Fibroblast of mammary gland (primary cell): ENCODE data around the gene RIPOR1.

Experiments used
- DNase-seq: peaks from one replicate; pipeline ENCODE4 v3.0.0-alpha.2; 2010; ENCODE audit warnings: low read depth
- H3K4me3 ChIP-seq: 2 replicates; pipeline ENCODE4 v1.5.1; 2011; ENCODE audit warnings: low read depth, mild to moderate bottlenecking, low read length, moderate library complexity; ENCODE audit not compliant: control insufficient read depth
- TF ChIP-seq, protein P1 (sequence below): conservative IDR thresholded peaks from 2 replicates; pipeline ENCODE4 v1.5.1; 2011; ENCODE audit warnings: low read depth, low read length, inconsistent platforms; ENCODE audit not compliant: control insufficient read depth, insufficient read depth

RIPOR1 gene

DNA sequence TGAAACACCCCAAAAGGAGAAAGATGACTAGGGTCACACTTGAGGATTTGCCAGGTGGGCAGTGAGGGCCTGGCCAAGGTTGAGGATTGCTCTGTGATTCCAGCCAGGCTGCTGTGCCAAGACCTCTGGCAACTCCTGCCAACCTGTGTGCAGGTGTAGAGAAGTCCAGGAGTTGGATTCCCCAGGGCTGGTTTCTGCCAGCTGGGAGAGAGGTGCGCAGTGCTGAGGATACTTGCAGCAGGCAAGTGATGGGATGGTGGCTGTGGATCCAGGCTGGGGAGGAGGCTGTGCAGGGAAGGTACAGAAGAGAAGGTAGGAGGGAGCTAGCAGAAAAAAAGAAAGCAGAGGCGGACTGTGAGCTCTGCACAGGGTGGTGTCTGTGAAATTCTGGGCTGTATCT is 6.6 kb downstream of the RIPOR1 start:
- H3K4me3 ChIP-seq, result no peak overlapping the region
- no peak for DNase-seq
- TF ChIP-seq, protein P1, sequence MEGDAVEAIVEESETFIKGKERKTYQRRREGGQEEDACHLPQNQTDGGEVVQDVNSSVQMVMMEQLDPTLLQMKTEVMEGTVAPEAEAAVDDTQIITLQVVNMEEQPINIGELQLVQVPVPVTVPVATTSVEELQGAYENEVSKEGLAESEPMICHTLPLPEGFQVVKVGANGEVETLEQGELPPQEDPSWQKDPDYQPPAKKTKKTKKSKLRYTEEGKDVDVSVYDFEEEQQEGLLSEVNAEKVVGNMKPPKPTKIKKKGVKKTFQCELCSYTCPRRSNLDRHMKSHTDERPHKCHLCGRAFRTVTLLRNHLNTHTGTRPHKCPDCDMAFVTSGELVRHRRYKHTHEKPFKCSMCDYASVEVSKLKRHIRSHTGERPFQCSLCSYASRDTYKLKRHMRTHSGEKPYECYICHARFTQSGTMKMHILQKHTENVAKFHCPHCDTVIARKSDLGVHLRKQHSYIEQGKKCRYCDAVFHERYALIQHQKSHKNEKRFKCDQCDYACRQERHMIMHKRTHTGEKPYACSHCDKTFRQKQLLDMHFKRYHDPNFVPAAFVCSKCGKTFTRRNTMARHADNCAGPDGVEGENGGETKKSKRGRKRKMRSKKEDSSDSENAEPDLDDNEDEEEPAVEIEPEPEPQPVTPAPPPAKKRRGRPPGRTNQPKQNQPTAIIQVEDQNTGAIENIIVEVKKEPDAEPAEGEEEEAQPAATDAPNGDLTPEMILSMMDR, result no peak

DNA sequence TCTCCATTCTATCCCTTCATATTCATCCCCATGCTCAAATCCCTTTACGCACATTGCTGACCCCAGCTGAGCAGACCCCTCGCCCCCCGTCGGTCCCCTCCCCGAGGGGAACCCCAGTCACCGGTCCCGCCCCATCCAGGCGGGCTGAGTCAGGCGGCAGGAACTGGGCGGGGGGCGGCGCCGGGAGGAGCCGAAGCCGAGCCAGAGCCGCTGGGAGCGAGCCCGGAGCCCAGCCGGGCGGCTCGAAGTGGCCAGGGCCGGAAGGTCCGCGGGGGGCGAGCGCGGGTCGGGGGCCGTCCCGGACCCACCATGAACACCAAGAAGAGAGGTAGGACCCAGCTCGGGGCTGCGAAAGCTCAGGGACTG is 8.6 kb downstream of the RIPOR1 start:
- peak; percentile 30 for DNase-seq
- peak overlapping the region; percentile 62 for H3K4me3 ChIP-seq
- TF ChIP-seq, protein P1, result no peak

DNA sequence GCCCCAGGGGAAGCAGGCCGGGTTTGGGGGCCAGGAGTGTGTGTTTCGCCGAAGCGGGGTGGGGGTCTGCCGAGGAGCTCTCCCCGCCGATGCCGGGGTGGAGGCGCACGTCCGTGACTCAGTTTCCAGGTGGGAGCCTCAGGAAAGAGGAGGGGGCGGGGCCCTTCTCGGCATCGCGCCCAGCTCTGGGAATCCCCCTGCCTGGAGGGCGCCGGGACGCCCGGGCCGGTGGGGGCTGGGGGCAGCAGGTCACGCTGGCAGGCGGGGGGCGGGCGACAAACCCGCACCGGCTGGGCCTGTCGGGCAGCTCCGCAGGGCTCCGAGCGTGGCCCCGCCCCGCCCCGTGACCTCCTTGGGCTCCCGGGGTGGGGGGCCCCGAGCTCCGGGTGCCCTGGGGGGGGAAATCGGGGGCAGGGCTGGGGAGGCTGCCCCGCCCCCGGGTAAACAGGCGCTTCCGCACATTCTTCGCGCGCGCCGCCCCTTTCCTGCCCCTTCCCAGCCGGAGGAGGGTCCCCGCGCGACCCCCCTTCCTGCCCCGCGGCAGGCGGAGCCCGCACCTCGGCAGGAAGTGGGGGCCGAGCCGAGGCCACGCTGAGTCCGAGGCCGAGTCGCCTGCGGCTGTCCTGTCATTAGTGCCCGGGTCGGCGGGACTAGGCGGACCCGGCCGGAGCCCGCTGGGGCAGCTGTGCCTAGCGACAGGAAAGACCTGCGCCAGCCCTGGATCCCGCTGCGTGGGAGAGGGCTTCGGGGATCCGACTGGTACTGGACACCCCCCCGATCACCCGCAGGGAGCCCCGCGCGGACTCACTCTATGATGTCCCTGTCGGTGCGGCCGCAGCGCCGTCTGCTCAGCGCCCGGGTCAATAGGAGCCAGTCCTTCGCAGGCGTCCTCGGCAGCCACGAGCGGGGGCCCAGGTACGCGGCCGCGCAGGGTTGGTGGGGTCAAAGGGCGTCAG is 9.3 kb downstream of the RIPOR1 start:
- TF ChIP-seq, protein P1, result no peak
- H3K4me3 ChIP-seq, result peak overlapping the region; percentile 62
- DNase-seq, result no peak

DNA sequence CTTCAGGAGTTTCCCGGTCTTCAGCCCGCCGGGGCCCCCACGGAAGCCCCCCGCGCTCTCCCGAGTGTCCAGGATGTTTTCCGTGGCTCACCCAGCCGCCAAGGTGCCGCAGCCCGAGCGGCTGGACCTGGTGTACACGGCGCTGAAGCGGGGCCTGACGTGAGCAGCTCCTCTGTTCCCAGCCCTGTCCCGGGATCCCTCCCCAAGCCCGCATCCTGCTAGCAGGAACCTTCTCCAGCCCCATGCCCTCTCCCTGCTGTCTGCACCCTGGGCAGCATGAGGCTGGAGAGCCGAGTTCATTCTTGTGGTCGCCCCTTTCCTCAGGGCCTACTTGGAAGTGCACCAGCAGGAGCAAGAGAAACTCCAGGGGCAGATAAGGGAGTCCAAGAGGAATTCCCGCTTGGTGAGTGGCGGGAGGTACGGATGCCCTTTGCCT is 10.1 kb downstream of the RIPOR1 start:
- H3K4me3 ChIP-seq, result peak overlapping the region; percentile 62
- TF ChIP-seq, protein P1, result no peak
- DNase-seq, result no peak

DNA sequence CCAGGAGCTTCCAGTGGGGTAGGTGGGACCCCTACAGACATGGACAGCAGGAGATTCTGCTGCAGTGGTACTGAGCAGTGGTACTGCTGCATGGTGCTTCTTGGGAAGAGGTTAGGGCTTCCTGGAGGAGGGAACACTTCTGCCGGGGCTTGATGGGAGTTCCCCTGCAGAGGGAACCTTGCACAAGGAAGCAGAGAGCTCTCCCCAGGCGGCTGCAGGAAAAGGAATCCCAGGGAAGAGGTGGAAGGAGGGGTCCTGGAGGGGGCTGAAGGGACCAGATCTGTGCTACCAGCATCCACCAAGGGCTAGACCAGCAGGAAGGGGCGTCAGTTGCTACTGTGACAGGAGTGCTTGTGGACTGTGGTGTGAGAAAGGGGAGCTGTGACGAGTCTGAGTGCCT is 10.6 kb downstream of the RIPOR1 start:
- no peak for DNase-seq
- H3K4me3 ChIP-seq, result no peak overlapping the region
- TF ChIP-seq, protein P1, result no peak

DNA sequence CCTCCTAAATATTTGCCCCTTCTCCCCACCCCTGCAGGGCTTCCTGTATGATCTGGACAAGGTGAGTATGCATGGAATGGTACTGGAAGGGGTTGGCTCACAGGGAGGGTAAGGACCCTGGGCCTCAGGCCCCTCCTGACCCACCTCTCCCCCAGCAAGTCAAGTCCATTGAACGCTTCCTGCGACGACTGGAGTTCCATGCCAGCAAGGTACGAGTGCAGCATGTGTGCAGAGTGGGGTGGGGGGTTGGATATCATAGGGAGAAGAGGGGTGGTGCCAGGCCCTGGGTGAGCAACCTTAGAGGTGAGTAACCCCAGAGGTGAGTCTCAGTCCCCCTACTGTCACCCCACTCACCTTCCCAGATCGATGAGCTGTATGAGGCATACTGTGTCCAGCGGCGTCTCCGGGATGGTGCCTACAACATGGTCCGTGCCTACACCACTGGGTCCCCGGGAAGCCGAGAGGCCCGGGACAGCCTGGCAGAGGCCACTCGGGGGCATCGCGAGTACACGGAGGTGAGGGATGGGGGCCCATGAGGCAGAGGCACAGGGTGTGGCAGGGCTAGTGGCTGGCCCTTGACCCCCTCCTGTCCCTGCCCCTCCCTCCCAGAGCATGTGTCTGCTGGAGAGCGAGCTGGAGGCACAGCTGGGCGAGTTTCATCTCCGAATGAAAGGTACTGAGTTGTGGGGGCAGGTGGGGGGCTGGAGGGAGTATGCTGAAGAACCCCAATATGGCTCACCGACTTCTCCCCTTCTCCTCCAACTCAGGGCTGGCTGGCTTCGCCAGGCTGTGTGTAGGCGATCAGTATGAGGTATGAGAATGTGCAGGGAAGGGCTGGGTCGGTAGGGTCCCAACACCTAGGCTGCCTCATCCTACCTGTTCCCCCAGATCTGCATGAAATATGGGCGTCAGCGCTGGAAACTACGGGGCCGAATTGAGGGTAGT is 11.3 kb downstream of the RIPOR1 start:
- DNase-seq, result no peak
- no peak overlapping the region for H3K4me3 ChIP-seq
- TF ChIP-seq, protein P1, result no peak
